Measurements from ENCODE around the gene LIPE. TPM values are rescaled to one million over a fixed set of nuclear protein-coding genes. Genes with fewer than 3 reads are reported as not detected.

Gene LIPE
- total and polyA plus RNA-seq, 4 donors, result 1.4 to 12.1 (median 5.5) TPM

DNA sequence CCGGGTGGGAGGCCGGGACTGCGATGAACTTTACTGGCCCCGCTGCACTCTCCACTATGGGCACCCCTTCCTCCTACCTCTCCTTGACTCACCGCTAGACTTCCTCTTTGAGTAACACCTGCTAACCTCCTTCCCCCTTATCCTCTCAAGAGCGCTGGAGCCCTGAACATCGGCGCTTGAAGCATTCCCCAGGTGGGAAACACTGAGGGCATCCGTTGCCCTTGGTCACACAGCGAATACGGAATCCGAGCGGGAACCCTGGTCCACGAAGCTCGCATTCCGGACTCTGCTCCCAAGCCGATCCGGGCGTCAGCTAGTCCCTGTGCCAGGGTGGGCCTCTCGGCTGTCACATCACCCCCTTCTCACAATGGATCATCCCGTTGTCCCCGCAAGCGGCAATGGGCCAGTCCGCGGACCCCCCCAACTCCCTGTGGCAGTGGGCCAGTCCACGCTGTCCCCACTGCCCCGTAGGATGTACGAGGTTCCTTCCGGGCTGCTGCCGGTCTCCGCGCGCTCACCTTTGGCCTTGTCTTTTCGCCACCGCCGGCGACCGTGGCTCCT, 4.2 kb downstream of the LIPE start:
- Histone ChIP-seq H3K9me3 (ENCODE audit: control insufficient read depth, low read length) (no peaks in the 10 kb centered on the region), H3K4me3 (ENCODE audit: low read length in 2 of 2) (peak overlapping the region; percentile 23 to 33), H3K36me3 (ENCODE audit: control insufficient read depth in 1 of 2, insufficient read depth in 2 of 2, low read length in 1 of 2) (no peaks in the 10 kb centered on the region), H3K27ac (ENCODE audit: low read depth in 1 of 2, low read length in 2 of 2) (no peak overlapping the region), H3K4me1 (ENCODE audit: control insufficient read depth in 1 of 2, insufficient read depth in 2 of 2, low read length in 2 of 2) (no peaks in the 10 kb centered on the region), H3K27me3 (ENCODE audit: control insufficient read depth in 1 of 2, insufficient read depth in 2 of 2, low read length in 1 of 2) (peaks cover 0 to 1% of the 10 kb centered on the region in 2 donors)
- ATAC-seq (ENCODE audit: low FRiP score) (peak; percentile 56), DNase-seq (no peak)
- 10 to 11% methylated on average over 38 of the region's 38 CpGs for WGBS, 2 donors
- intact Hi-C loops (cut with DNase I), result loop anchor here in 1 of 2 donors (10.0 kb wide), 1 partner anchor 288 kb away; the partner anchor contains the start of gene POU2F2

DNA sequence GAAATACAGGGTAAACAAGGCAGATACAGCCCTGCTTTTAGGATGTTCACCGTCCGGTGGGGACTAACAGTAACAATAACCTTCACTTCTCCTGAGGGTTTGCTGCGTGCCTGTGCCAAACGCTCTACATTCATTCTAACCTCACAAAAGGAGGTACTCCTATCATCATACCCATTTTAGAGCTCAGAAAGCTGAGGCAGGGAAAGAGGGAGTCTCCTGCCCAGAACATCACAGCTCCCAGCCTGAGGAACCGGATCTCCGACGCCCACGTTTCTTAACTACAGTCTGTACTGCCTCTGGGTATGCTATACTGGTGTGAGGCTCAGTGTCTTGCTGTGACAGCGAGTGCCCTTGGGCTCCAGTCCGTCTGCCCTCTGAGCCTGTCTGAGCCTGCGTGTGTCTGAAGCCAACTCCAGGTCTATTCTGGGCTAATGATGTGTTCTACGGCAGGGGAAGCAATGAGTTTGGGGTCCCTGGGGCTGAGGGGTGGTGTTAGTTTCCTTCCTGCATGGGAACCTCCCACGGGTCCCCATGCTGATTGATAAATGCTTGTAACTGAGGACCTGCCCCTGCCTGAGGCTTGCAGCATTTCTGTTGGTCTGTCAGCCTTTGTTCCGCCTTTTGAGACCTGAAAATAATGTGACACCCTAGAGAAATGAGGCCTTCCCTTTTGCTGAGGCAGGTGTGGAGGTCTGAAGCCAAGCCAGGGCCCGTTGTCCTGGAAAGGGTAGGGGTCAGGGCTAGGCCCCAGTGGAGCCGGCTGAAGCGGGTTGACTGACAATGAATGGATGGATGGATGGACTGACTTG, 4.9 kb downstream of the LIPE start:
- no peaks in the 10 kb centered on the region for H3K9me3 ChIP-seq (ENCODE audit: control insufficient read depth, low read length)
- no peaks in the 10 kb centered on the region for H3K4me1 ChIP-seq (ENCODE audit: control insufficient read depth in 1 of 2, insufficient read depth in 2 of 2, low read length in 2 of 2)
- H3K27ac ChIP-seq (ENCODE audit: low read depth in 1 of 2, low read length in 2 of 2), result no peak overlapping the region
- DNase-seq (peak in 1 of 2 donors; percentile 33), ATAC-seq (ENCODE audit: low FRiP score) (no peak)
- no peak overlapping the region for H3K4me3 ChIP-seq (ENCODE audit: low read length in 2 of 2)
- 83% methylated on average over 17 of the region's 17 CpGs for WGBS, 2 donors
- H3K36me3 ChIP-seq (ENCODE audit: control insufficient read depth in 1 of 2, insufficient read depth in 2 of 2, low read length in 1 of 2), result no peaks in the 10 kb centered on the region
- intact Hi-C loops (cut with DNase I), result loop anchor here in 1 of 2 donors (10.0 kb wide), 1 partner anchor 287 kb away; the partner anchor contains the start of gene POU2F2
- peaks cover 0 to 1% of the 10 kb centered on the region in 2 donors for H3K27me3 ChIP-seq (ENCODE audit: control insufficient read depth in 1 of 2, insufficient read depth in 2 of 2, low read length in 1 of 2)

DNA sequence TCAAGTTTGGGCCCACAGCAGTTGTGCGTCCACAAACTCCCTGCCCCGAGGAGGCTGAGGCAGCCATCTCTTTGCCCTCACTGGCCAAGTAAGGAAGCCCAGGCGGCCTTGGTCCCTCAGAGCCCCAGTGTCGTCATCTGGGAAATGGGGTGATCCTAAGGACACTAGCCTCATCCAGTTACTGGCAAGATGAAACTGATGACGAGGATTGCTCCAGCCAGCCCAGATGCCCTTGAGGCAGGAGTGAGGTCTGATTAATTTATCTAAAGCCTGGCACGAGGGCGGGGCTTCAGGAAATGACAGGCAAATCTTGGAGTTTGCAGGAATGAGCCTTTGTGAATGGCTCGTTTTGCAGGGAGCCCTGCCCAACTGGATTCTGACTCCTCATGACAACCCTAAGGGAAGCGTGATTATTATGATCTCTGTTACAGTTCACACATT, 5.6 kb downstream of the LIPE start:
- H3K27me3 ChIP-seq (ENCODE audit: control insufficient read depth in 1 of 2, insufficient read depth in 2 of 2, low read length in 1 of 2), result no peaks in the 10 kb centered on the region
- no peak overlapping the region for H3K27ac ChIP-seq (ENCODE audit: low read depth in 1 of 2, low read length in 2 of 2)
- H3K4me1 ChIP-seq (ENCODE audit: control insufficient read depth in 1 of 2, insufficient read depth in 2 of 2, low read length in 2 of 2), result no peaks in the 10 kb centered on the region
- H3K36me3 ChIP-seq (ENCODE audit: control insufficient read depth in 1 of 2, insufficient read depth in 2 of 2, low read length in 1 of 2), result no peaks in the 10 kb centered on the region
- intact Hi-C loops (cut with DNase I), result loop anchor here in 1 of 2 donors (10.0 kb wide), 1 partner anchor 287 kb away; the partner anchor contains the start of gene POU2F2
- DNase-seq (peak in 1 of 2 donors; percentile 40), ATAC-seq (ENCODE audit: low FRiP score) (no peak)
- H3K9me3 ChIP-seq (ENCODE audit: control insufficient read depth, low read length), result no peaks in the 10 kb centered on the region
- no peak overlapping the region for H3K4me3 ChIP-seq (ENCODE audit: low read length in 2 of 2)
- 87% methylated on average over 9 of the region's 9 CpGs for WGBS, 2 donors

DNA sequence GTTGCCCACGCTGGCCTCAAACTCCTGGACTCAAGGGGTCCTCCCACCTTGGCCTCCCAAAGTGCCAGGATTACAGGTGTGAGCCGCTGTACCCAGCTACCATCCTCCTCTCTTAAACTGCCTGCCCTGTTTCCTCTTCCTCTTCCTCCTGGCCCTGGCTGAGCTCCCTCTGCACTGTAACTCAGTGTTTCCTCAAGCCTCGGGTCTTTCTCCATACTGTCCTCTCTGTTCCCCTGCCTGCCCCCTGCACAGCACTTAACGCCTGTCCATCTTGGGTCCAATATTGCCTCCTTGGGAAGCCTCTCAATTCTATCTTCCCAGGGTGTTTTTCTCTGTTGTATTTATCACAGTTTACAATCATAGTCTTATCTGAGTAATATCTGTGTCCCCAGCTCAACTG, 6.1 kb downstream of the LIPE start:
- WGBS, 2 donors, result 90 to 93% methylated on average over 4 of the region's 4 CpGs
- no peak for ATAC-seq (ENCODE audit: low FRiP score)
- Histone ChIP-seq H3K27me3 (ENCODE audit: control insufficient read depth in 1 of 2, insufficient read depth in 2 of 2, low read length in 1 of 2) (no peaks in the 10 kb centered on the region), H3K9me3 (ENCODE audit: control insufficient read depth, low read length) (no peaks in the 10 kb centered on the region), H3K36me3 (ENCODE audit: control insufficient read depth in 1 of 2, insufficient read depth in 2 of 2, low read length in 1 of 2) (no peaks in the 10 kb centered on the region), H3K27ac (ENCODE audit: low read depth in 1 of 2, low read length in 2 of 2) (no peak overlapping the region), H3K4me3 (ENCODE audit: low read length in 2 of 2) (no peak overlapping the region), H3K4me1 (ENCODE audit: control insufficient read depth in 1 of 2, insufficient read depth in 2 of 2, low read length in 2 of 2) (no peaks in the 10 kb centered on the region)
- DNase-seq, result peak in 1 of 2 donors; percentile 18
- intact Hi-C loops (cut with DNase I), result loop anchor here in 1 of 2 donors (10.0 kb wide), 1 partner anchor 286 kb away; the partner anchor contains the start of gene POU2F2

DNA sequence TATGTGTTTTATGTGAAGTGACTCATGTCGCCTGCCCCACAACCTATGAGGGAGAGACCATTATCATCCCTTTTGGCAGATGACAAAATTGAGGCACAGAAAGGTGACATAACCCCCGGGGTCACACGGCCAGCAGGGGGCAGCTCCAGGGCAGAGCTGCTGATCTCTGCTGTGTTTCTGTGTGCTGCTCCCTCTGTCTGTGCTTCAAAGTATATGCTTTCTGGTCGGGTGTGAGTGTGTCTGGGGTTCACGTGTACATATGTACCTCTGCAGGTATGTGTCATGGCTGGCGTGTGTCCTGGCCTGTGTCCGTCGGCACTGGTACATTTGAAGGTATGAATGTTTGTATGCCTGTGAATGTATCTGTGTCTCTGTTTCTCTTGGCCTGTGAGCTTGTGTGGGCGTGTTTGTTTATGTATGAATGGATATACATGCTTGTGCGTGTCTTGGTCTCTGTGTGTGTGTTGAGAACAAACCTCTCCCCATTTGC, 7.1 kb downstream of the LIPE start:
- Histone ChIP-seq H3K9me3 (ENCODE audit: control insufficient read depth, low read length) (no peaks in the 10 kb centered on the region), H3K4me1 (ENCODE audit: control insufficient read depth in 1 of 2, insufficient read depth in 2 of 2, low read length in 2 of 2) (no peaks in the 10 kb centered on the region), H3K27ac (ENCODE audit: low read depth in 1 of 2, low read length in 2 of 2) (no peak overlapping the region), H3K4me3 (ENCODE audit: low read length in 2 of 2) (no peak overlapping the region), H3K27me3 (ENCODE audit: control insufficient read depth in 1 of 2, insufficient read depth in 2 of 2, low read length in 1 of 2) (no peaks in the 10 kb centered on the region), H3K36me3 (ENCODE audit: control insufficient read depth in 1 of 2, insufficient read depth in 2 of 2, low read length in 1 of 2) (no peaks in the 10 kb centered on the region)
- peak in 1 of 2 donors; percentile 61 for DNase-seq
- intact Hi-C loops (cut with DNase I), result loop anchor here in 1 of 2 donors (10.0 kb wide), 1 partner anchor 285 kb away; the partner anchor contains the start of gene POU2F2
- ATAC-seq (ENCODE audit: low FRiP score), result no peak
- 51 to 54% methylated on average over 10 of the region's 10 CpGs for WGBS, 2 donors

DNA sequence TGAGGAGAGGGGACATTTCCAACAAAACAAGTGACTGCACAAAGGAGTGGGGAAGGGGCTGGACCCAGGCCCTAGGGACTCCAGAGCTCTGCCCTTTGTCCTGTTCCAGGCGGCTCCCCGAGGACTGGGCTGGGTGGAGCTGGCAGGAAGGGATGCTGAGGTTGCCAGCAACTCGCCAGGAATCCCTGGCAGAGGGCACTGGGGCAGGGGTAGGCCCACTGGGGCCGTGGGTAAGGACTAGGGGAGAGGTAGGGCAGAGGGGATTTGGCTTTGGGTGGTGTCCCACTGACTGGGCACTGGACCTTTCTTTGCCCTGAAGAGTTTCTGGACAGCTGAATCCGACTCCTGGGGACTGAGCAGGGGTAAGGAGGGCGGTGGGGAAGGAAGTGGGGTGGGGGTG, 7.9 kb downstream of the LIPE start:
- WGBS, 2 donors, result 52 to 57% methylated on average over 6 of the region's 6 CpGs
- no peaks in the 10 kb centered on the region for H3K4me1 ChIP-seq (ENCODE audit: control insufficient read depth in 1 of 2, insufficient read depth in 2 of 2, low read length in 2 of 2)
- intact Hi-C loops (cut with DNase I), result no loop called here
- ATAC-seq (ENCODE audit: low FRiP score) (no peak), DNase-seq (peak in 1 of 2 donors; percentile 35)
- H3K27ac ChIP-seq (ENCODE audit: low read depth in 1 of 2, low read length in 2 of 2), result no peak overlapping the region
- no peaks in the 10 kb centered on the region for H3K27me3 ChIP-seq (ENCODE audit: control insufficient read depth in 1 of 2, insufficient read depth in 2 of 2, low read length in 1 of 2)
- H3K36me3 ChIP-seq (ENCODE audit: control insufficient read depth in 1 of 2, insufficient read depth in 2 of 2, low read length in 1 of 2), result no peaks in the 10 kb centered on the region
- H3K4me3 ChIP-seq (ENCODE audit: low read length in 2 of 2), result no peak overlapping the region
- no peaks in the 10 kb centered on the region for H3K9me3 ChIP-seq (ENCODE audit: control insufficient read depth, low read length)

DNA sequence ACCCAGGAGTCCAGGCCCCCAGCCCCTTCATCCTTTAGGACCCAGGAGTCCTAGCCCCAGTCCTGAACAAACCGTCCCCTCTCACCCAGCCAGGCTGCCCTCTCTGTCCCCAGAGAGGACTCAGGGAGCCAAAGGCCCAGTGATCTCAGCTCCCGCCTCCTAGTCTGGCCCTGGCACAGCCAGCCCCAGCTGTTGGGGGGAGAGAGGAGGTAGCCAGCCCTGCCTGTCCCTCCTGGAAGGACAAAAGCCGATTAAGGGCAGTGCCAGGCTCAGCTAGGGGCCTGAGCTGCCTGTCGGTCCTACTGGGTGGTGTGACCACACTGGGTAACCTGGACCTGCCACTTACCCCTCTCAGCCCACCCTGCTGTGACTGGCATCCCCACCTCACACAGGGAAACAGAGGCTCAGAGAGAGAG, 14.5 kb downstream of the LIPE start:
- WGBS, 2 donors, result 40 to 45% methylated on average over 4 of the region's 4 CpGs
- no peak overlapping the region for H3K4me3 ChIP-seq (ENCODE audit: low read length in 2 of 2)
- H3K4me1 ChIP-seq (ENCODE audit: control insufficient read depth in 1 of 2, insufficient read depth in 2 of 2, low read length in 2 of 2), result no peaks in the 10 kb centered on the region
- no peaks in the 10 kb centered on the region for H3K27me3 ChIP-seq (ENCODE audit: control insufficient read depth in 1 of 2, insufficient read depth in 2 of 2, low read length in 1 of 2)
- ATAC-seq (ENCODE audit: low FRiP score) (peak; percentile 8), DNase-seq (peak; percentile 37 to 70)
- intact Hi-C loops (cut with DNase I), result no loop called here
- no peaks in the 10 kb centered on the region for H3K9me3 ChIP-seq (ENCODE audit: control insufficient read depth, low read length)
- no peaks in the 10 kb centered on the region for H3K36me3 ChIP-seq (ENCODE audit: control insufficient read depth in 1 of 2, insufficient read depth in 2 of 2, low read length in 1 of 2)
- no peak overlapping the region for H3K27ac ChIP-seq (ENCODE audit: low read depth in 1 of 2, low read length in 2 of 2)

DNA sequence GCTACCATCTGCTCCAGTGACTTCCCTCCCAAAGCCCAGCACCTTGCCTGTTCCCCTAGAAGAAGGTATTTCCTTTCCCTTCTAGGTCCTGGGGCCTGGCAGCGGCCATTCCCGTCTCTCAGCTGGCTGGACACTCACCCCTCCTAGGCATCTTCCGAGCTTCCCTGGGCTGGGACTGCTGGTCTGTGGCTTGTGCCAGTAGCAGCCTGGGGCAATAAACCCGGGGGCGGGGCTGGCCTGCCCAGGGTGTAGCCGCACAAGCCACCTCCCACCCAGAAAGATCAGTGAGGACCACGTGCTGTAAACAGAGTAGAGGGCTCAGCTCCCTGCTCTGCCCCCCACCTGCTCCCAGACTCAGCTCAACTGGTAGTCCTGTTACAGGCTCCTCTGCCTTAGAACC, 15.0 kb downstream of the LIPE start:
- no peaks in the 10 kb centered on the region for H3K9me3 ChIP-seq (ENCODE audit: control insufficient read depth, low read length)
- H3K27me3 ChIP-seq (ENCODE audit: control insufficient read depth in 1 of 2, insufficient read depth in 2 of 2, low read length in 1 of 2), result no peaks in the 10 kb centered on the region
- H3K4me3 ChIP-seq (ENCODE audit: low read length in 2 of 2), result no peak overlapping the region
- peak in 1 of 2 donors; percentile 42 for DNase-seq
- no peaks in the 10 kb centered on the region for H3K36me3 ChIP-seq (ENCODE audit: control insufficient read depth in 1 of 2, insufficient read depth in 2 of 2, low read length in 1 of 2)
- intact Hi-C loops (cut with DNase I), result no loop called here
- H3K27ac ChIP-seq (ENCODE audit: low read depth in 1 of 2, low read length in 2 of 2), result no peak overlapping the region
- no peaks in the 10 kb centered on the region for H3K4me1 ChIP-seq (ENCODE audit: control insufficient read depth in 1 of 2, insufficient read depth in 2 of 2, low read length in 2 of 2)
- peak; percentile 17 for ATAC-seq (ENCODE audit: low FRiP score)
- WGBS, 2 donors, result 53 to 82% methylated on average over 4 to 7 of the region's 7 CpGs

Data from aorta (tissue), 5 donors.